Measurements from ENCODE around the gene LYL1. TPM values are rescaled to one million over a fixed set of nuclear protein-coding genes. Genes with fewer than 3 reads are reported as not detected.

LYL1 gene
- total and polyA plus RNA-seq, 2 donors (not counting 3 experiments of a cell fraction or from before 2014, with no cell fraction given) = 74.4 to 87.3 TPM

DNA sequence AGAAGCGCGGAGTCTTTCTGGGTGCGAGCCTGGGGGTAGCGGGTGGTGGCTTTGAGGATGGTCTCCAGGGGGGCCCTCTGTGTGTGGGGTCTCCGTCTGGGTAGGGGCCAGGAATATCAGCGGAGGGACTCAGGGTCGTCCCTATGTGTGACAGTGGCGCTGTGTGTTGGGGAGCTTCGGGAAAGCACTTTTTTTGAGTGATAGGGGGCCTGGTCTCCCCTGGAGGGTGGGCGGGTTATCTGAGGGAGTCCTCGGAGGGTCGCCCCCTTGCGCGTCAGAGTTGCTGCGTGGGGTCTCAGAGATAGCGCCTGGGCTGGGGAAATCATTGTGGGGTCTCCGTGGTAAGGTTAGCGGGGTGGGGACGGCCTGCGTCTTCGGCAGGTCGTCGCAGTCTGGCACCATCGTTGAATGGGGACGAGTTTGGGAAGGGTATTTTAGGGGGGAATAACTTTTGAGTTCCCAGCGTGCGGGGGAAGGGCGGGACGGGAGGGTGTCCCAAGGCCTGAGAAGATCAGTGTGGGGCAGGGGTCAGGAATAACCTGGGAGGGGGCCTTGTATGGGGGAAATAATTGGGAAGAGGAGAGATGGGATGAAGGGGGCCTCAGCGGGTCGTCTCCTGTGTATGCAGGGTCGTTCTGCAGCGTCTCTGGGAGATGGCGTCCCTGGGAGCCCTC, 48.4 kb upstream of the LYL1 start:
- CTCF ChIA-PET = interaction anchor here (0.5 to 2.3 kb wide), 9 partner anchors 12 to 173 kb away, joined by 3 to 22 read pairs (median 4); partner anchors contain the start of gene NACC1
- dilution Hi-C loops (cut with MboI; ENCODE audit: extremely low pct_ligation_motif_present, low sequenced_read_pairs) (no loop called here), intact Hi-C loops (cut with micrococcal nuclease) (loop anchor here (1.0 to 5.0 kb wide), 7 partner anchors 35 to 700 kb away; partner anchors contain the start of genes LYL1 and TRMT1)
- POLR2A ChIA-PET = interaction anchor here (1.3 kb wide), 1 partner anchor 33 kb away, joined by 3 read pairs; the partner anchor contains the start of gene NACC1
- Histone ChIP-seq H3K27ac (ENCODE audit: insufficient read depth, low read depth, low read length) (peak overlapping the region; percentile 90), H3K4me3 (replicated peaks in 1 of 3; ENCODE audit: insufficient read depth in 1 of 3, low read depth in 1 of 3, low read length in 3 of 3) (peak overlapping the region; percentile 50 to 97 (median 69)), H3K4me2 (ENCODE audit: insufficient read depth, low read length) (peak overlapping the region; percentile 32), H3K9me1 (replicated peaks; ENCODE audit: control insufficient read depth, extremely low read depth, insufficient read depth, low read length) (no peaks in the 10 kb centered on the region), H3K9ac (replicated peaks; ENCODE audit: extremely low read depth, insufficient read depth, low read length) (peak overlapping the region; percentile 95), H2AFZ (ENCODE audit: low read depth, low read length) (no peak overlapping the region), H3K4me1 (ENCODE audit: control insufficient read depth, extremely low read depth, insufficient read depth, low read length) (peaks cover 18% of the 10 kb centered on the region), H3K36me3 (ENCODE audit: control insufficient read depth in 2 of 2, extremely low read depth in 1 of 2, insufficient read depth in 2 of 2, low read length in 2 of 2) (no peaks in the 10 kb centered on the region), H3K9me3 (replicated peaks; ENCODE audit: control insufficient read depth, insufficient read depth, low read length) (no peaks in the 10 kb centered on the region), H3K27me3 (ENCODE audit: control insufficient read depth in 2 of 2, insufficient read depth in 2 of 2, low read length in 2 of 2) (no peaks in the 10 kb centered on the region), H3K79me2 (ENCODE audit: control insufficient read depth, insufficient read depth, low read length) (peaks cover 43% of the 10 kb centered on the region), H4K20me1 (replicated peaks; ENCODE audit: control insufficient read depth, extremely low read depth, insufficient read depth, low read length) (no peaks in the 10 kb centered on the region)
- TSS peak; percentile 32 for BruUV-seq (replicated peaks)
- TF ChIP-seq POLR2AphosphoS5 (IDR thresholded peaks at IDR 0.05; ENCODE audit: insufficient read depth, low read depth, low read length) (no peak), POLR2A (IDR thresholded peaks at IDR 0.05; ENCODE audit: low read depth, low read length) (peak; percentile 48)
- FAIRE-seq (peak; percentile 40), DNase-seq (ENCODE audit: low read depth, low spot score) (peak; percentile 19)

DNA sequence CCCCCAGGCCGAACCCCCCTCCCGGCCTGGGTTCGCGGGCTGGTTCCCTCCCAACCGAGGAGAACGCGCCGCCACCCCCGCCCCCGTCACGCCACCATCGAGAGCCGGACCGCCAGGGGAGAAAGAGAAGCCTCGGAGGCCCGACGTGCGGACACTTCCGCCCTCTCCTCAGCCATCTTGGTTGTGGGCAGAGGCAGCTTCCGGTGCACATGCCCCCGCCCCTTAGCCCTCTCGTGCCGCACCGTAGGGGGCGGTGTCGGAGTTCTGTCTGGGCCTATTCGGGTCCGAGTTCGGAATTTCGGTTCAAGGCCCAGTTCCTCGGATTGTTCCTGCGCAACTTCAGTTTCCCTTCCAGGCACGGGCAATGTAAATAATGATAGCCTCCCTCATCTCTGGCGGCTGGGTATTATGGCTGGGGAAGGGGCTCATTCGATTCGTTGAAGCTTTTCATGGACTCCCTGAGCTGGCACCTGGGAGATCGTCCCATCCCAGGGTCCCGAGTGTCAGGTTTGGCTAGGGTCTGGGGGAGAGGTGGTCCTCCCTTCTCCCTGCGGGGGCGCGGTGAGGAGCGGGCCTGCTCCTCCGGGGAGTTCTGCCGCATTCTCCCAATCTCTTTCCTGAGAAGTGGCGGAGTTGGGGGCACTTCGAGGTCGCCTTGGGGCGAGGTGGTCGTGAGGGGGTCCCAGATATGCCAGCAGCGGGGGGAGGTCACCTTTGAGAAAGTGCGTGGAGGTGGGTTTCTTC, 47.7 kb upstream of the LYL1 start, which contains the start of the genes IER2 and STX10:
TSS of gene IER2 (plus strand) at position 225 of the 744 bp plus-strand sequence. CDS start 2,776 bp downstream, outside the sequence.
TSS of gene STX10 (minus strand) at position 189 of the 744 bp plus-strand sequence. CDS start 202 bp downstream, outside the sequence.
- Histone ChIP-seq H3K9me3 (replicated peaks; ENCODE audit: control insufficient read depth, insufficient read depth, low read length) (no peaks in the 10 kb centered on the region), H4K20me1 (replicated peaks; ENCODE audit: control insufficient read depth, extremely low read depth, insufficient read depth, low read length) (no peaks in the 10 kb centered on the region), H3K4me1 (ENCODE audit: control insufficient read depth, extremely low read depth, insufficient read depth, low read length) (peaks cover 12% of the 10 kb centered on the region), H3K79me2 (ENCODE audit: control insufficient read depth, insufficient read depth, low read length) (peaks cover 43% of the 10 kb centered on the region), H3K27me3 (ENCODE audit: control insufficient read depth in 2 of 2, insufficient read depth in 2 of 2, low read length in 2 of 2) (no peaks in the 10 kb centered on the region), H3K27ac (ENCODE audit: insufficient read depth, low read depth, low read length) (peak within 1 kb of the TSS; percentile 90), H3K4me3 (replicated peaks in 1 of 3; ENCODE audit: insufficient read depth in 1 of 3, low read depth in 1 of 3, low read length in 3 of 3) (peak within 1 kb of the TSS; percentile 50 to 97 (median 69)), H3K9me1 (replicated peaks; ENCODE audit: control insufficient read depth, extremely low read depth, insufficient read depth, low read length) (no peaks in the 10 kb centered on the region), H2AFZ (ENCODE audit: low read depth, low read length) (peak within 1 kb of the TSS; percentile 2), H3K4me2 (ENCODE audit: insufficient read depth, low read length) (peak within 1 kb of the TSS; percentile 32), H3K9ac (replicated peaks; ENCODE audit: extremely low read depth, insufficient read depth, low read length) (peak within 1 kb of the TSS; percentile 95), H3K36me3 (ENCODE audit: control insufficient read depth in 2 of 2, extremely low read depth in 1 of 2, insufficient read depth in 2 of 2, low read length in 2 of 2) (peaks cover 0 to under 1% of the 10 kb centered on the region in 2 experiments)
- POLR2A ChIA-PET = interaction anchor here (1.1 to 1.3 kb wide), 2 partner anchors 32 to 359 kb away, joined by 3 read pairs; partner anchors contain the start of genes JUNB and NACC1
- peak; percentile 96 for DNase-seq (ENCODE audit: low read depth, low spot score)
- intact Hi-C loops (cut with micrococcal nuclease) (loop anchor here (2.0 to 5.0 kb wide), 4 partner anchors 62 to 700 kb away; no protein-coding TSS in a partner anchor), dilution Hi-C loops (cut with MboI; ENCODE audit: extremely low pct_ligation_motif_present, low sequenced_read_pairs) (no loop called here)
- TF ChIP-seq, protein P1, sequence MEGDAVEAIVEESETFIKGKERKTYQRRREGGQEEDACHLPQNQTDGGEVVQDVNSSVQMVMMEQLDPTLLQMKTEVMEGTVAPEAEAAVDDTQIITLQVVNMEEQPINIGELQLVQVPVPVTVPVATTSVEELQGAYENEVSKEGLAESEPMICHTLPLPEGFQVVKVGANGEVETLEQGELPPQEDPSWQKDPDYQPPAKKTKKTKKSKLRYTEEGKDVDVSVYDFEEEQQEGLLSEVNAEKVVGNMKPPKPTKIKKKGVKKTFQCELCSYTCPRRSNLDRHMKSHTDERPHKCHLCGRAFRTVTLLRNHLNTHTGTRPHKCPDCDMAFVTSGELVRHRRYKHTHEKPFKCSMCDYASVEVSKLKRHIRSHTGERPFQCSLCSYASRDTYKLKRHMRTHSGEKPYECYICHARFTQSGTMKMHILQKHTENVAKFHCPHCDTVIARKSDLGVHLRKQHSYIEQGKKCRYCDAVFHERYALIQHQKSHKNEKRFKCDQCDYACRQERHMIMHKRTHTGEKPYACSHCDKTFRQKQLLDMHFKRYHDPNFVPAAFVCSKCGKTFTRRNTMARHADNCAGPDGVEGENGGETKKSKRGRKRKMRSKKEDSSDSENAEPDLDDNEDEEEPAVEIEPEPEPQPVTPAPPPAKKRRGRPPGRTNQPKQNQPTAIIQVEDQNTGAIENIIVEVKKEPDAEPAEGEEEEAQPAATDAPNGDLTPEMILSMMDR (IDR thresholded peaks at IDR 0.05; ENCODE audit: extremely low read depth in 1 of 2, insufficient read depth in 1 of 2, low read depth in 1 of 2, low read length in 2 of 2) = peak in 1 of 2 donors; percentile 55
- TF ChIP-seq POLR2A (IDR thresholded peaks at IDR 0.05; ENCODE audit: low read depth, low read length) (peak; percentile 68), EZH2 (IDR thresholded peaks at IDR 0.05; ENCODE audit: borderline replicate concordance, low read depth, low read length, severe bottlenecking) (no peak), POLR2AphosphoS5 (IDR thresholded peaks at IDR 0.05; ENCODE audit: insufficient read depth, low read depth, low read length) (peak; percentile 84)
- TF ChIP-seq, protein P2, sequence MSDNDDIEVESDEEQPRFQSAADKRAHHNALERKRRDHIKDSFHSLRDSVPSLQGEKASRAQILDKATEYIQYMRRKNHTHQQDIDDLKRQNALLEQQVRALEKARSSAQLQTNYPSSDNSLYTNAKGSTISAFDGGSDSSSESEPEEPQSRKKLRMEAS (IDR thresholded peaks at IDR 0.05; ENCODE audit: insufficient read depth, insufficient read length) = peak; percentile 82
- CTCF ChIA-PET = interaction anchor here (0.7 to 2.3 kb wide), 15 partner anchors 11 to 303 kb away, joined by 3 to 22 read pairs (median 4); partner anchors contain the start of gene NACC1
- BruUV-seq (replicated peaks) = no TSS peak
- FAIRE-seq = peak; percentile 92

Measured in endothelial cell of umbilical vein (primary cell).